Measurements from ENCODE around the gene HS3ST4. TPM values are rescaled to one million over a fixed set of nuclear protein-coding genes. Genes with fewer than 3 reads are reported as not detected.

Gene HS3ST4
- total RNA-seq, 1 donor from 2014 or later, result not detected

GRCh38 chr16:25845901-25846300 lies 154.1 kb downstream of the HS3ST4 start:
- H3K4me3 ChIP-seq (ENCODE audit: low read length in 3 of 3), result no peak overlapping the region
- peaks cover 0 to 2% (median 0%) of the 10 kb centered on the region in 3 donors for H3K27me3 ChIP-seq (ENCODE audit: control insufficient read depth in 3 of 3, insufficient read depth in 3 of 3, low read length in 3 of 3)
- H3K9ac ChIP-seq (ENCODE audit: low read depth in 1 of 3, low read length in 3 of 3), result no peak overlapping the region
- H3K9me3 ChIP-seq (ENCODE audit: control insufficient read depth in 3 of 3, low read length in 3 of 3), result no peaks in the 10 kb centered on the region
- no peaks in the 10 kb centered on the region for H3K4me1 ChIP-seq (ENCODE audit: control insufficient read depth in 3 of 3, insufficient read depth in 3 of 3, low read length in 3 of 3)
- no peak overlapping the region for H3K27ac ChIP-seq (ENCODE audit: low read depth, low read length)
- H3K36me3 ChIP-seq (ENCODE audit: control insufficient read depth in 3 of 3, insufficient read depth in 3 of 3, low read length in 3 of 3), result no peaks in the 10 kb centered on the region

DNA sequence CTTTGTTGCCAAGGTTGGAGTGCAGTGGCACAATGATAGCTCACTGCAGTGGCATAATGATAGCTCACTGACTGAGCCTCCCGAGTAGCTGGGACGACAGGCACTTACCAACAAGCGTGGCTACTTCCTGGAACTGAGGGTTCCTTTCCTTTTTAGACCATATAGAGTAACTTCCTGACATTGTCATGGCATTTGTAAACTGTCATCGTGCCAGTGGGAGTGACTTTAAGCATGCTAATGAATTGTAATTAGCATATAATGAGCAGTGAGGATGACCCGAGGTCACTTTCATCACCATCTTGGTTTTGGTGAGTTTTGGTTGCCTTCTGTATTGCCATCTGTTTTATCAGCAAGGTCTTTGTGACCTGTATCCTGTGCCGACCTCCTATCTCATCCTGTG lies 162.4 kb downstream of the HS3ST4 start:
- H3K27me3 ChIP-seq (ENCODE audit: control insufficient read depth in 3 of 3, insufficient read depth in 3 of 3, low read length in 3 of 3), result no peaks in the 10 kb centered on the region

DNA sequence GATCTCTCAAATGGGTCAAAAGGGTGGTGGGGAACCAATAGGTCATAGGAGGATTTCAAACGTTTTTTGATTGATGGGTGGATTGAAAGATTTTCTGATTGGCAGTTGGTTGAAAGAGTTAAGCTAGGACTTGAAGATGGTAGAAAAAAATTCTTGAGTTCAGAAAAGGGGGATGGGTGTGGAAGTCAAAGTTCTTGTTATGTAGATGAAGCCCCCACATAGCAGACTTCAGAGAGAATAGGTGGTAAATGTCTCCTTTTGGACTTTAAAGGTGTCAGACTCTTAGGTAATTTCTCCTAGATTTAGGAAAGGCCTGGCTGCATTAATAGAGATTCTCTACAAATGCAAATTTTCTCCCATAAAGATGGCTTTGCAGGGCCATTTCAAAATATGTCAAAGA lies 163.3 kb downstream of the HS3ST4 start:
- Histone ChIP-seq H3K36me3 (ENCODE audit: control insufficient read depth in 3 of 3, insufficient read depth in 3 of 3, low read length in 3 of 3) (no peaks in the 10 kb centered on the region), H3K27ac (ENCODE audit: low read depth, low read length) (no peak overlapping the region), H3K27me3 (ENCODE audit: control insufficient read depth in 3 of 3, insufficient read depth in 3 of 3, low read length in 3 of 3) (no peaks in the 10 kb centered on the region), H3K9ac (ENCODE audit: low read depth in 1 of 3, low read length in 3 of 3) (no peak overlapping the region), H3K4me3 (ENCODE audit: low read length in 3 of 3) (no peak overlapping the region), H3K9me3 (ENCODE audit: control insufficient read depth in 3 of 3, low read length in 3 of 3) (peaks cover 0 to 4% (median 0%) of the 10 kb centered on the region in 3 donors), H3K4me1 (ENCODE audit: control insufficient read depth in 3 of 3, insufficient read depth in 3 of 3, low read length in 3 of 3) (no peaks in the 10 kb centered on the region)

More for the DNA sequence above, 162.4 kb downstream of the HS3ST4 start:
- peaks cover 0 to 4% (median 0%) of the 10 kb centered on the region in 3 donors for H3K9me3 ChIP-seq (ENCODE audit: control insufficient read depth in 3 of 3, low read length in 3 of 3)
- H3K4me3 ChIP-seq (ENCODE audit: low read length in 3 of 3), result no peak overlapping the region
- no peaks in the 10 kb centered on the region for H3K4me1 ChIP-seq (ENCODE audit: control insufficient read depth in 3 of 3, insufficient read depth in 3 of 3, low read length in 3 of 3)
- no peaks in the 10 kb centered on the region for H3K36me3 ChIP-seq (ENCODE audit: control insufficient read depth in 3 of 3, insufficient read depth in 3 of 3, low read length in 3 of 3)
- no peak overlapping the region for H3K27ac ChIP-seq (ENCODE audit: low read depth, low read length)
- no peak overlapping the region for H3K9ac ChIP-seq (ENCODE audit: low read depth in 1 of 3, low read length in 3 of 3)

DNA sequence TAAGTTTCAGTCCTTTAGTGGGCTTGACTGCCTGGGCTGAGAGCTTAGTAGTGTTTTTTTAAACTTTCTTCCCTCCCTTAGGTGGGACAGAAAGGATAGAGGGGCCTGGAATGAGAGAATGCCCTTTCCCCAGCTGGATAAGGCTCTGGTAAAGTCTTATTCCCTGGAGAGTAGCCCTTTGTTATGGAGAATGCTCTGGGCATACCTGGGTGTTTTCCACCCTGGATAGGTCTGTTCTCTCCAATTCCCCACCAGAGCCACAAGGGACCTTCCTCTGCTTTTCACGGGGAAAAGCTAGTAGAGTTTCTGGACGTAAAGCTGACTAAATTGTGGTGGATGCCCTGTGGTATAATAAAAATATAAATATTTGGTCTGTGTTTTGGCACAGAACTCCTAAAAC lies 164.1 kb downstream of the HS3ST4 start:
- H3K9me3 ChIP-seq (ENCODE audit: control insufficient read depth in 3 of 3, low read length in 3 of 3), result peaks cover 0 to 5% (median 0%) of the 10 kb centered on the region in 3 donors
- H3K36me3 ChIP-seq (ENCODE audit: control insufficient read depth in 3 of 3, insufficient read depth in 3 of 3, low read length in 3 of 3), result no peaks in the 10 kb centered on the region
- H3K4me3 ChIP-seq (ENCODE audit: low read length in 3 of 3), result no peak overlapping the region
- no peaks in the 10 kb centered on the region for H3K27me3 ChIP-seq (ENCODE audit: control insufficient read depth in 3 of 3, insufficient read depth in 3 of 3, low read length in 3 of 3)
- no peak overlapping the region for H3K9ac ChIP-seq (ENCODE audit: low read depth in 1 of 3, low read length in 3 of 3)
- H3K27ac ChIP-seq (ENCODE audit: low read depth, low read length), result no peak overlapping the region
- H3K4me1 ChIP-seq (ENCODE audit: control insufficient read depth in 3 of 3, insufficient read depth in 3 of 3, low read length in 3 of 3), result no peaks in the 10 kb centered on the region

DNA sequence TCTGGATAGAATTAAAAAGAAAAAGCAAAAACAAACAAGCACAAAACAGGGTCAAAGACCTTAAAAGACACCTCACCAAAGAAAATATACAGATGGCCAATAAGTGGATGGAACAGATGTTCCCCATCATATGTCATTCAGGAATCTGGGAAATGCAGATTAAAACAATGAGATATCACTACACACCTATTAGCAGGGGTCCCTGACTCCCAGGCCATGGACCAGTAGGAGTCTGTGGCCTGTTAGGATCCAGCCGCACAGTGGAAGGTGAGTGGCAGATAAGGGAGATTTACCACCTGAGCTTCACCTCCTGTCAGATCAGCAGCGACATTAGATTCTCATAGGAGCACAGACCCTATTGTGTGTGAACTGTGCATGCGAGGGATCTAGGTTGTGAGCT lies 167.9 kb downstream of the HS3ST4 start:
- no peaks in the 10 kb centered on the region for H3K36me3 ChIP-seq (ENCODE audit: control insufficient read depth in 3 of 3, insufficient read depth in 3 of 3, low read length in 3 of 3)
- no peak overlapping the region for H3K9ac ChIP-seq (ENCODE audit: low read depth in 1 of 3, low read length in 3 of 3)
- no peak overlapping the region for H3K27ac ChIP-seq (ENCODE audit: low read depth, low read length)
- H3K4me1 ChIP-seq (ENCODE audit: control insufficient read depth in 3 of 3, insufficient read depth in 3 of 3, low read length in 3 of 3), result no peaks in the 10 kb centered on the region
- H3K9me3 ChIP-seq (ENCODE audit: control insufficient read depth in 3 of 3, low read length in 3 of 3), result peaks cover 0 to 7% (median 0%) of the 10 kb centered on the region in 3 donors
- H3K27me3 ChIP-seq (ENCODE audit: control insufficient read depth in 3 of 3, insufficient read depth in 3 of 3, low read length in 3 of 3), result no peaks in the 10 kb centered on the region
- no peak overlapping the region for H3K4me3 ChIP-seq (ENCODE audit: low read length in 3 of 3)

- Histone ChIP-seq H3K9ac (ENCODE audit: low read depth in 1 of 3, low read length in 3 of 3) (no peak overlapping the region), H3K9me3 (ENCODE audit: control insufficient read depth in 3 of 3, low read length in 3 of 3) (peaks cover 0 to 2% (median 0%) of the 10 kb centered on the region in 3 donors), H3K4me3 (ENCODE audit: low read length in 3 of 3) (no peak overlapping the region), H3K4me1 (ENCODE audit: control insufficient read depth in 3 of 3, insufficient read depth in 3 of 3, low read length in 3 of 3) (no peaks in the 10 kb centered on the region), H3K36me3 (ENCODE audit: control insufficient read depth in 3 of 3, insufficient read depth in 3 of 3, low read length in 3 of 3) (no peaks in the 10 kb centered on the region), H3K27ac (ENCODE audit: low read depth, low read length) (no peak overlapping the region), H3K27me3 (ENCODE audit: control insufficient read depth in 3 of 3, insufficient read depth in 3 of 3, low read length in 3 of 3) (no peaks in the 10 kb centered on the region)
These were observed 175.3 kb downstream of the HS3ST4 start for GRCh38 chr16:25867041-25867440.

DNA sequence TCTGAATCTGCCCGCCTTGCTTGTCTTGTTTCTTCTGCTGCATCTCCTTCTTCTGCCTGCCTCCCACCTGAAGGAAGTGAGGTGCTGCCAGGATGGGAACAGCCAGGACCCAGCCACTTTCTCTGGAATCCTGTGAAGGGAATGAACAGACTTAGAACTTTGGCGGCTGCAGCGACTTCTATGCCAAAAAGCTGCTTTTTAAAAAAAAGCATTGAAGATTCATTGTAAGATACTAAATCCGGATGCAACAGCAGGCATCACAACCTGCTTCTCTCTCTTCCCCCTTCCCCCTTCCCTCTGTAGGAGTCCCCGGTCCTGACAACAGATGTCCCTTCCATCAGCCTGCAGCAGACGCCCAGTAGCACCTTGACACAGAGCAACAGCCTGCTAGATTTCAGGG lies 176.3 kb downstream of the HS3ST4 start:
- Histone ChIP-seq H3K4me3 (ENCODE audit: low read length in 3 of 3) (no peak overlapping the region), H3K27me3 (ENCODE audit: control insufficient read depth in 3 of 3, insufficient read depth in 3 of 3, low read length in 3 of 3) (no peaks in the 10 kb centered on the region), H3K9me3 (ENCODE audit: control insufficient read depth in 3 of 3, low read length in 3 of 3) (peaks cover 0 to 2% (median 0%) of the 10 kb centered on the region in 3 donors)

GRCh38 chr16:25868706-25869370 lies 177.1 kb downstream of the HS3ST4 start:
- Histone ChIP-seq H3K27me3 (ENCODE audit: control insufficient read depth in 3 of 3, insufficient read depth in 3 of 3, low read length in 3 of 3) (no peaks in the 10 kb centered on the region), H3K9me3 (ENCODE audit: control insufficient read depth in 3 of 3, low read length in 3 of 3) (peaks cover 0 to 2% (median 0%) of the 10 kb centered on the region in 3 donors), H3K27ac (ENCODE audit: low read depth, low read length) (no peak overlapping the region), H3K9ac (ENCODE audit: low read depth in 1 of 3, low read length in 3 of 3) (no peak overlapping the region), H3K36me3 (ENCODE audit: control insufficient read depth in 3 of 3, insufficient read depth in 3 of 3, low read length in 3 of 3) (no peaks in the 10 kb centered on the region), H3K4me3 (ENCODE audit: low read length in 3 of 3) (no peak overlapping the region), H3K4me1 (ENCODE audit: control insufficient read depth in 3 of 3, insufficient read depth in 3 of 3, low read length in 3 of 3) (no peaks in the 10 kb centered on the region)

More for the DNA sequence above, 176.3 kb downstream of the HS3ST4 start:
- H3K36me3 ChIP-seq (ENCODE audit: control insufficient read depth in 3 of 3, insufficient read depth in 3 of 3, low read length in 3 of 3), result no peaks in the 10 kb centered on the region
- H3K4me1 ChIP-seq (ENCODE audit: control insufficient read depth in 3 of 3, insufficient read depth in 3 of 3, low read length in 3 of 3), result no peaks in the 10 kb centered on the region
- H3K9ac ChIP-seq (ENCODE audit: low read depth in 1 of 3, low read length in 3 of 3), result no peak overlapping the region
- no peak overlapping the region for H3K27ac ChIP-seq (ENCODE audit: low read depth, low read length)

GRCh38 chr16:25872369-25873070 lies 180.8 kb downstream of the HS3ST4 start:
- H3K4me3 ChIP-seq (ENCODE audit: low read length in 3 of 3), result no peak overlapping the region
- H3K4me1 ChIP-seq (ENCODE audit: control insufficient read depth in 3 of 3, insufficient read depth in 3 of 3, low read length in 3 of 3), result no peaks in the 10 kb centered on the region
- H3K9me3 ChIP-seq (ENCODE audit: control insufficient read depth in 3 of 3, low read length in 3 of 3), result no peaks in the 10 kb centered on the region
- no peak overlapping the region for H3K27ac ChIP-seq (ENCODE audit: low read depth, low read length)
- H3K36me3 ChIP-seq (ENCODE audit: control insufficient read depth in 3 of 3, insufficient read depth in 3 of 3, low read length in 3 of 3), result no peaks in the 10 kb centered on the region
- no peaks in the 10 kb centered on the region for H3K27me3 ChIP-seq (ENCODE audit: control insufficient read depth in 3 of 3, insufficient read depth in 3 of 3, low read length in 3 of 3)
- H3K9ac ChIP-seq (ENCODE audit: low read depth in 1 of 3, low read length in 3 of 3), result no peak overlapping the region

GRCh38 chr16:25874196-25874595 lies 182.4 kb downstream of the HS3ST4 start:
- H3K36me3 ChIP-seq (ENCODE audit: control insufficient read depth in 3 of 3, insufficient read depth in 3 of 3, low read length in 3 of 3), result no peaks in the 10 kb centered on the region
- no peaks in the 10 kb centered on the region for H3K27me3 ChIP-seq (ENCODE audit: control insufficient read depth in 3 of 3, insufficient read depth in 3 of 3, low read length in 3 of 3)
- no peak overlapping the region for H3K9ac ChIP-seq (ENCODE audit: low read depth in 1 of 3, low read length in 3 of 3)
- H3K4me1 ChIP-seq (ENCODE audit: control insufficient read depth in 3 of 3, insufficient read depth in 3 of 3, low read length in 3 of 3), result no peaks in the 10 kb centered on the region
- H3K27ac ChIP-seq (ENCODE audit: low read depth, low read length), result no peak overlapping the region
- no peaks in the 10 kb centered on the region for H3K9me3 ChIP-seq (ENCODE audit: control insufficient read depth in 3 of 3, low read length in 3 of 3)
- no peak overlapping the region for H3K4me3 ChIP-seq (ENCODE audit: low read length in 3 of 3)
